Activated B cell treated with CpG ODN at 0.5 μM for 24 hours (primary cell): ENCODE measurements around the gene KRTAP10-7. TPM values are rescaled to one million over a fixed set of nuclear protein-coding genes. Genes with fewer than 3 reads are reported as not detected.

Experiments
- ATAC-seq: fragments of 200-7000 bp; cut with Tn5 transposase; one replicate; pipeline ENCODE4 v1.10.0; 2021; ENCODE audit warnings: low read depth, mild to moderate bottlenecking, moderate library complexity
- CTCF ChIA-PET: fragments of 350-600 bp; sonication (Branson Sonifier 250); formaldehyde crosslinking; loops from one replicate; lab custom pipeline; 2021; ENCODE audit warnings: antibody characterized with exemption; lab: Charles Lee
- POLR2A ChIA-PET: fragments of 350-600 bp; sonication (Branson Sonifier 250); formaldehyde crosslinking; loops from one replicate; lab custom pipeline; 2021; ENCODE audit warnings: antibody characterized with exemption; lab: Charles Lee
- DNase-seq: peaks from one replicate; pipeline ENCODE4 v3.0.0; 2022
- H3K27ac Mint-ChIP-seq: one replicate; pipeline ENCODE4 v1.8.0; 2020; ENCODE audit warnings: mixed read lengths
- H3K27me3 Mint-ChIP-seq: one replicate; pipeline ENCODE4 v1.8.0; 2021; ENCODE audit warnings: mixed read lengths
- H3K36me3 Mint-ChIP-seq: one replicate; pipeline ENCODE4 v1.8.0; 2021; ENCODE audit warnings: low read depth, mixed read lengths
- H3K4me1 Mint-ChIP-seq: one replicate; pipeline ENCODE4 v1.8.0; 2021; ENCODE audit warnings: mixed read lengths
- H3K4me3 Mint-ChIP-seq: one replicate; pipeline ENCODE4 v1.8.0; 2020; ENCODE audit warnings: mild to moderate bottlenecking, mixed read lengths
- H3K9me3 Mint-ChIP-seq: one replicate; pipeline ENCODE4 v1.8.0; 2020; ENCODE audit warnings: mixed read lengths
- intact Hi-C: fragments of 100-400 bp; cut with micrococcal nuclease; formaldehyde crosslinking; loops from one replicate; pipeline ENCODE4 v1.15.1; 2024
- total RNA-seq: library from RNA; stranded (reverse); gene quantifications from 2 replicates; pipeline ENCODE4 v1.2.3, GENCODE V29; 2022
- TF ChIP-seq, protein P1 (sequence below): fragments of 200-600 bp; IDR thresholded peaks from one replicate; pipeline ENCODE4 v1.8.0; 2022; ENCODE audit warnings: antibody characterized with exemption, mild to moderate bottlenecking

The KRTAP10-7 gene
- total RNA-seq, 1 donor from 2014 or later: not detected

DNA sequence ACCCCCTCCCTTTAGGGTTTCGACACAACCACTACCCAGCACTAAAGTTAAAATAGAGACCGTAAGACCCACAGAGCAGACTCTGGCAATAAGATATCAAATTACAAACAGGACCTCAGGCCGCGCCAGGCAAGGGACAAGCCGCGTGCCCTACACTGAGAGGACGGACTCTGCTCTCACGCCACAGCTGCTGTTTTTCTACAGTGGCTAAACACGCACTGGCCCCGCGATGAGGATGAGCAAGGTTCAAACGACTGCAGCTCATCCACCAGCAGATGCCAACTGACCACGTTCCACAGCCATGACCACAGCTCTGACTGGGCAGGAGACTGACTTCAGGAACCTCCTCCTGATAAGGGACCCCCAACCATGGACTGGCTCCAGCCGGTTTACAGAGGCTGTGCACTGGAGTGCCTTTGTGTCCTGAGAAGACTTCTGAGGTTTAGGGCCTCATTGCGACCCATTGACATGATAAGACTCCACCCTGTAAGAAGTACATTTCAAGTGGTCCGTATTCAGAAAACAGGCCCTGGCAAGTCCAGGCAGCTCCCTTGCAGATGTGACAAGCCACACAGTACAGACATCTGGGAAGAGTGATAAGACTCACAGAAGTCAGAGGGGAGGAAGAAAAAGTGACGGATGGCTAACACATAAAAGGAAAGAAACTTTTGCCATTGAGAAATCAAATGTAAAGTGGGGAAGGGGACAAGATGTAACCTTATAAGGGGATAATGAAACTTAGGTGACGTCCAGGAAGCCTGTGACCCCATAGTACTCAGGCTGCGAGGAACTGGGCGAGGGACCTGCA lies 6.6 kb upstream of the KRTAP10-7 start:
- intact Hi-C loops: no loop called here
- DNase-seq (no peak), ATAC-seq (no peak)
- no peaks in the 10 kb centered on the region for H3K36me3 Mint-ChIP-seq
- ChIA-PET CTCF (no interaction called here), POLR2A (no interaction called here)
- H3K4me3 Mint-ChIP-seq: no peak overlapping the region
- H3K27ac Mint-ChIP-seq: no peak overlapping the region
- TF ChIP-seq, protein P1, sequence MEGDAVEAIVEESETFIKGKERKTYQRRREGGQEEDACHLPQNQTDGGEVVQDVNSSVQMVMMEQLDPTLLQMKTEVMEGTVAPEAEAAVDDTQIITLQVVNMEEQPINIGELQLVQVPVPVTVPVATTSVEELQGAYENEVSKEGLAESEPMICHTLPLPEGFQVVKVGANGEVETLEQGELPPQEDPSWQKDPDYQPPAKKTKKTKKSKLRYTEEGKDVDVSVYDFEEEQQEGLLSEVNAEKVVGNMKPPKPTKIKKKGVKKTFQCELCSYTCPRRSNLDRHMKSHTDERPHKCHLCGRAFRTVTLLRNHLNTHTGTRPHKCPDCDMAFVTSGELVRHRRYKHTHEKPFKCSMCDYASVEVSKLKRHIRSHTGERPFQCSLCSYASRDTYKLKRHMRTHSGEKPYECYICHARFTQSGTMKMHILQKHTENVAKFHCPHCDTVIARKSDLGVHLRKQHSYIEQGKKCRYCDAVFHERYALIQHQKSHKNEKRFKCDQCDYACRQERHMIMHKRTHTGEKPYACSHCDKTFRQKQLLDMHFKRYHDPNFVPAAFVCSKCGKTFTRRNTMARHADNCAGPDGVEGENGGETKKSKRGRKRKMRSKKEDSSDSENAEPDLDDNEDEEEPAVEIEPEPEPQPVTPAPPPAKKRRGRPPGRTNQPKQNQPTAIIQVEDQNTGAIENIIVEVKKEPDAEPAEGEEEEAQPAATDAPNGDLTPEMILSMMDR: no peak
- H3K4me1 Mint-ChIP-seq: no peaks in the 10 kb centered on the region
- H3K9me3 Mint-ChIP-seq: peaks cover 4% of the 10 kb centered on the region
- H3K27me3 Mint-ChIP-seq: peaks cover 20% of the 10 kb centered on the region

DNA sequence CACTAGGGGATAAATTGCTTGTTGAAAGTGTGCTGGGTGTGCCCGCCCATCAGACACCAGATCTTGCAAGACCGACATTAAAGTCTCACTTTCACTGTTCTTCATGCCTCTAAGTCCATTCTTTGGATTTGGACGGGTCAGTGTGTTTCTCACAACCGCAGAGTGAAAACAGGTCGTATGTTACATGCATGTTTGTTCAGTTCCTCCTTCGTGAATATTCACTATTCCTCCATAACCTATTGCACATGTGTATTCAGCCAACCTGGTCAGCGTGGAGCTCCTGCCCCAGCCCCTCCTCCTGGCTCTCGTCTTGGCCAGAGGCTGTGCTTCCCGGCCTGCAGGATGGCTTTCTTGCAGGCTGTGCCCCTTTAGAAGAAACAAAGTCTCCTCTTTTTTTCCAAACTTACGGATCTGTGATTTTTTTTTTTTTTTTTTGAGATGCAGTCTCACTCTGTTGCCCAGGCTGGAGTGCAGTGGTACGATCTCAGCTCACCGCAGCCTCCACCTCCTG lies 5.9 kb upstream of the KRTAP10-7 start:
- H3K27me3 Mint-ChIP-seq: peaks cover 16% of the 10 kb centered on the region

DNA sequence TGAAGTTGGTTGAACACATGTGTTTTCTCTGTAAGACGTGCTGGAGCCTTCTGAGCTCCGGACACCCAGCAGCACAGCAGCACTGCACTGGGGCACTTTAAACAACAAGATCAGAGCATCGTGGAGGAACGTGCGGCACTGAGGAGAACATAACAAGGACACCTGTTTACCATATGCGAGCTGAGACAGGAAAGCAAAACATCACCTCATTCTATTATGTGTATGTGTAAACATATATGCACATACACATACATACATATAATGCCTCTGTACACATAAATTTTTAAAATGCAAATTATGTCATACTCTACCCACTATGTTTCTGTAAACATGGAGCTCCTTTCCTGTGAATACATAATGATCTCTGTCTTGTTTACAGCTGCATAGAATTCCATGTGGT lies 4.9 kb upstream of the KRTAP10-7 start:
- Mint-ChIP-seq H3K4me1 (no peaks in the 10 kb centered on the region), H3K4me3 (no peak overlapping the region), H3K36me3 (no peaks in the 10 kb centered on the region), H3K27me3 (peaks cover 20% of the 10 kb centered on the region), H3K27ac (no peak overlapping the region), H3K9me3 (peaks cover 4% of the 10 kb centered on the region)
- no peak for ATAC-seq
- TF ChIP-seq, protein P1: no peak
- ChIA-PET CTCF (no interaction called here), POLR2A (no interaction called here)
- intact Hi-C loops: no loop called here
- no peak for DNase-seq

More for the DNA sequence above, 5.9 kb upstream of the KRTAP10-7 start:
- Mint-ChIP-seq H3K36me3 (no peaks in the 10 kb centered on the region), H3K27ac (no peak overlapping the region), H3K4me3 (no peak overlapping the region), H3K4me1 (no peaks in the 10 kb centered on the region), H3K9me3 (peaks cover 4% of the 10 kb centered on the region)
- ChIA-PET POLR2A (no interaction called here), CTCF (no interaction called here)
- DNase-seq: no peak
- TF ChIP-seq, protein P1: no peak
- intact Hi-C loops: no loop called here
- no peak for ATAC-seq

DNA sequence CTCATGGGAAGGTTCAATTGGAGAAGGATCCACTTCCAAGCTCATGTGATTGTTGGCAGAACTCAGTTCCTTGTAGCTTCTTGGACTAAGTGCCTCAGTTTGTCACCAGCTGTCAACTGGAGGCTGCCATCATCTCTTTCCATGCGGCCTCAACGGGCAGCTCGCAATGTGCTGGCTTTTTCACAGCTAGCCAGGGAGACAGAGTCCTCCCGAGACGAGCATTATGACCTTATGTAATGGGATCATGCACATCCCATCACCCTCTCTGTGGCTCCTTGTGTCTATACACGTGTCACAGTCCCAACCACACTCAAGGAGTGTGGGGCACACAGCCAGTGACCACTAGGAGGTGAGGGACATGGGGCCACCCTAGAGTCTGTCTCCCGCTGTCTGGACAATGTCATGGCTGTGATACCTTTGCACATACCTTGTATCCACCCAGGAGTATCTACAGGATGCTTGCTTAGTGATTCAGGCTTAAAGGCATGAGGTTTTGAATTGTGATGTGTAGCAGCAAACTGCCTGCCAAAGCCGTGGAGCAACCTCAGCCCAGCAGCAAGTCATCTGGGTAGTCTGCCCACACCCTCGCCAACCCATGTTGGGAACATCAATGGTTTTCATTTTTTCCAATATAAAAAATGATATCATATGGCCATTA lies 4.2 kb upstream of the KRTAP10-7 start:
- intact Hi-C loops: no loop called here
- no peak for ATAC-seq
- CTCF ChIA-PET: no interaction called here
- Mint-ChIP-seq H3K36me3 (no peaks in the 10 kb centered on the region), H3K27me3 (peaks cover 17% of the 10 kb centered on the region), H3K27ac (no peak overlapping the region), H3K4me1 (no peaks in the 10 kb centered on the region), H3K9me3 (peaks cover 4% of the 10 kb centered on the region), H3K4me3 (no peak overlapping the region)
- POLR2A ChIA-PET: no interaction called here
- DNase-seq: no peak
- TF ChIP-seq, protein P1: no peak

DNA sequence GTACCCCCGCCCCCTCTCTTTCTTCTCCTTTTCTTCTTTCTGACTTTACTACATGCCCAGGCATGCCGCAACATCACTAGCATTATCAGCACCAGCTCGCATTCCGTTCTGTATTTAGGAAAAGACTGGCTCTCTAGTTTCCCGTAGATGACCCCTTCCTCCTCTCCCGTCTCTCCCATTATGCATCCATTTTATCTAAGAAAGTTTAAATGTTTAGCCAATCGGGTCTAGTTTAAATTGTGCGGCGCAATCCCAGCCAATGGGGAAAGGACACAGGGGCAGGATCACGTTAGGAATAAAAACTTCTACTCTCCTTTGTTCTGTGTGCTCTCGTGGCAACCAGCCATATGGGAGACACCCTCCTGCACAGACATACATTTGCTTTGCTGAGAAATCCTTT lies 2.3 kb upstream of the KRTAP10-7 start:
- TF ChIP-seq, protein P1: no peak
- ChIA-PET CTCF (no interaction called here), POLR2A (no interaction called here)
- no peaks in the 10 kb centered on the region for H3K36me3 Mint-ChIP-seq
- no peak for ATAC-seq
- H3K27me3 Mint-ChIP-seq: peaks cover 19% of the 10 kb centered on the region
- peaks cover 4% of the 10 kb centered on the region for H3K9me3 Mint-ChIP-seq
- no peak for DNase-seq
- no peak overlapping the region for H3K4me3 Mint-ChIP-seq
- intact Hi-C loops: no loop called here
- H3K4me1 Mint-ChIP-seq: no peaks in the 10 kb centered on the region
- no peak overlapping the region for H3K27ac Mint-ChIP-seq
